LNCAP (cell line): ENCODE measurements around the gene ANO2.

ENCODE experiments used
- TF ChIP-seq, protein P1 (sequence below): fragments of 450-650 bp; IDR thresholded peaks from 2 replicates; pipeline ENCODE4 v1.5.1; 2017; ENCODE audit warnings: mild to moderate bottlenecking

ANO2 gene

DNA sequence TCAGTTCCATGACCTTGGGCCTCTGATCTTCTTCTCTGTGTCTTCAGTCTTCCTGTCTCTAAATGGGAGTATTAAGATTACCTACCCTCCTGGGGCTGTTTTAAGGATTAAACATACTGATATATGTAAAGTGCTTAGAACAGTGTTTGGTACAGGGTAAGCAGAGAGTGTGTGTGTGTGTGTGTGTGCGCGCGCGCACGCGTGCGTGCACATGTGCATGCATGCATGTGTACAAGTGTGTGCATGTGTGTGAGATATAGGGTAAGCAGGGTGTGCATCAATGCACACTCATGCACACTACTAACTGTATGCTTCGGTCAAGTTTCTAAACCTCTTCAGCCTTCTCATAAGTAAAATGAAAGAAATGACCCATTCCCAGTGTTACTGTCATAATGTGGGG is 316.6 kb downstream of the ANO2 start:
- TF ChIP-seq, protein P1, sequence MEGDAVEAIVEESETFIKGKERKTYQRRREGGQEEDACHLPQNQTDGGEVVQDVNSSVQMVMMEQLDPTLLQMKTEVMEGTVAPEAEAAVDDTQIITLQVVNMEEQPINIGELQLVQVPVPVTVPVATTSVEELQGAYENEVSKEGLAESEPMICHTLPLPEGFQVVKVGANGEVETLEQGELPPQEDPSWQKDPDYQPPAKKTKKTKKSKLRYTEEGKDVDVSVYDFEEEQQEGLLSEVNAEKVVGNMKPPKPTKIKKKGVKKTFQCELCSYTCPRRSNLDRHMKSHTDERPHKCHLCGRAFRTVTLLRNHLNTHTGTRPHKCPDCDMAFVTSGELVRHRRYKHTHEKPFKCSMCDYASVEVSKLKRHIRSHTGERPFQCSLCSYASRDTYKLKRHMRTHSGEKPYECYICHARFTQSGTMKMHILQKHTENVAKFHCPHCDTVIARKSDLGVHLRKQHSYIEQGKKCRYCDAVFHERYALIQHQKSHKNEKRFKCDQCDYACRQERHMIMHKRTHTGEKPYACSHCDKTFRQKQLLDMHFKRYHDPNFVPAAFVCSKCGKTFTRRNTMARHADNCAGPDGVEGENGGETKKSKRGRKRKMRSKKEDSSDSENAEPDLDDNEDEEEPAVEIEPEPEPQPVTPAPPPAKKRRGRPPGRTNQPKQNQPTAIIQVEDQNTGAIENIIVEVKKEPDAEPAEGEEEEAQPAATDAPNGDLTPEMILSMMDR, result no peak

DNA sequence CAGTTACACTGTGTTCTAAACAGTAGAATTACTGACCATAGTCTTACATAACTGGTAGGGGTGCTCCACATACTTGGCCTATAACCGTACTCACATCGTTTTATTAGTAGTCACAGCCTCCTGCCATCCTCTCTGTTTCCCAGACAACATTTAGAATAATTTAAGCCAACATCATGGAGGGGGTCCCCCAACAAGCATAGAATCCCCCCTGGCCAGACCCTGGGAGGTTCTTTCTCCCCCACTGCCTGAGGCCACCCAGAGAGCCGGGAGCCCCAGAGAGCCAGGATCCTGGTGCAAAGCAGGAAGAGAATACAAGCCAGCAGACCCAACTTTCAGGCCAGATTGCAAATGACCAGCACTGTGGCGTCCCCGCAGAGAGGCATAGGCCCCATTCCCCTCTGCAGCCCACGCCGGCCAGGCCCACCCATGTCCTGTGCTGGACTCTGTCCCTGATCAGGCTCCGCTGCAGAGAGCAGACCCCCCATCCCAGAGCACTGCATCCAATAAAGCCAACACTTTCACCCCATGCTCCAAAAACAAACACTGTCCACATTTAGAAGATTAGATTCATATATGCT is 317.9 kb downstream of the ANO2 start:
- TF ChIP-seq, protein P1, result no peak

DNA sequence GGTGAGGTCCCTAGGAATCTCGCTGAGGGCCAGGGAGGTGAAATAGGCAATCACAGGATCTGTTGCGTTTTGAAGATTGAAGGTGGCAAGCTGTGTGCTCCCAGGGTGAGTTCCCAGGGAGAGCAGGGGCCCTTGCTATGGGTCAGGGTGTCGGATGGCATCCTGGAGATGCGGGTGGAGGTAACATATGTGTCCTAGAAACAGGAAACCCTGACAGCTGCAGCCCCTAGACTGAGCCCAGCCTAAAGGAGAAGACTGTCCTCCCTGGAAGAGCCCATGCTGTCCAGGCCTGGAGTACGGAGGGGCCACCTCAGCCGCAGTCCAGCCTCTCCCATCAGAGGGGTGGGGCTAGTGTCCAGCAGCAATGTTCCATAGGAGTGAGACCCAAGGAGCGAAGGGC is 318.9 kb downstream of the ANO2 start:
- TF ChIP-seq, protein P1, result no peak

DNA sequence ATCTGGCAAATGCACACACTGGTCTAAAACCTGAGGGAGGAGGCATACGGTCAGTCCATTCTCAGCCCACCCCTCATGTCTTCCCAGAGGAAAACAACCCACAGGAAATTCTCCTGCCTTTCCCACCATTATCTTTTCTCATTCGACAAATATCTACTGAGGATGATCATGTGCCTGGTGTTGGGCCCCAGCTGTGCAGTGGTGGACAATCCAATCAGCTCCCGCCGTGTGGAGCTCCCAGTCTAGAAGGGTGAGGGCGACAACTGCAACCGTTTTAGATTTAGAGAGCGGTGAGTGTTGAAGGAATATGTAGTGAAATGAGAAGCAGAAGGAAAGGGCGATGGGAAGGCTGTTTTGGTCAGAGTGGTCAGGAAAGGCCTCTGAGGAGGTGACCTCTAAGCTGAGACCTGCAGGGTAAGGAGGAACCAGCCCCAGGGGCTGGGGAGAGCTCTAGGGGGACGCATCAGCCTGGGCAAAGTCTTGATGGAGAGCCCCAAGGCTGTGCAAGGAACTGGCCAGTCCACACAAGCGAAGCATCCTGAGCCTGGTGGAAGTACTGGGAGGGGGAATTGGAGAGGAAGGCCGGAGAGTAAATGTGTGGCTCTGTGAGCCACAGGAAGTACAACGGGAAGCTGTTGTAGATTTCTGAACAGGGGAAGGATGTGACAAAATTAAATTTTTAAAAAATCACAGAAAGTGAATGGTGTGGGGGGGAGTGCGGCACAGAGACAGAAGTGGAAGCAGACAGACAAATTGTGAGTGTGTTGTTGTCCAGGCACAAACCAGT is 320.4 kb downstream of the ANO2 start:
- TF ChIP-seq, protein P1, result no peak

DNA sequence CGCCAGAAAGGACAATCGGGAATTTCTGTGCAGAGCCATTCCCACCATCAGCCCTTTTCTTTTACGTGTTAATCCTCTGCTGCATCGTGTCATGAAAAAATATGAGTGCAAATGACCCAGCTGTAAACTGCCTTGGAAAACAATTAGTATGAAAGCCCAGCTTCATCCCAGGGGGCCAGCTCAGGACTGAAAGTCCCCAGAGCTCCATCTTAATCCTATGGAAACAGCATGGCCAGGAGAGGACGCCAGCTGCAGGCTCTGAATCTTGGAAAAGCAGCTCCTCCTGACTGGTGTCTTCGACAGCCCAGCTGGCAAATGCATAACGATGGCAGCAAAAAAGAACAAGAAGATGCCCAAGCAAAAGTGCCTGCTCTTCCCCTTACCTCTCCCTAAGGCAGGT is 321.6 kb downstream of the ANO2 start:
- TF ChIP-seq, protein P1, result no peak

DNA sequence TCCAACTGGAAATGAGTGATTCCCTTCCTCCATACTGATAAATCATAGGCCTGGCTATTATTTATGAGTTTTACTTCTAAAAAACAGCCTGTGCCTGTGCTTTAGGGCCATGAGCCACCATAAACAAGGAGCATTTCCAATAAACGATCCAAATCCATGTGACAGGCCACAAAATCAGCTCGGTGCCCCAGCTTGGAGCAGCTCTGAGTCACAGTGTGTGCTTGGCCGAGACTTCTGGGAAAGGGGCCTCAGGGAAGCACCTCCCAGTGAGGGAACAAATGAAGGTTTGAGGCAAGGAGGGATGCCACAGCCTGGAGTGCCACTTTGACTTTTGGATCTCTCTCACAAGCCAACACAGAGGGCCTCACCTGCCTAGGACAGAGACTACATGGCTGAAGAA is 322.8 kb downstream of the ANO2 start:
- TF ChIP-seq, protein P1, result no peak

DNA sequence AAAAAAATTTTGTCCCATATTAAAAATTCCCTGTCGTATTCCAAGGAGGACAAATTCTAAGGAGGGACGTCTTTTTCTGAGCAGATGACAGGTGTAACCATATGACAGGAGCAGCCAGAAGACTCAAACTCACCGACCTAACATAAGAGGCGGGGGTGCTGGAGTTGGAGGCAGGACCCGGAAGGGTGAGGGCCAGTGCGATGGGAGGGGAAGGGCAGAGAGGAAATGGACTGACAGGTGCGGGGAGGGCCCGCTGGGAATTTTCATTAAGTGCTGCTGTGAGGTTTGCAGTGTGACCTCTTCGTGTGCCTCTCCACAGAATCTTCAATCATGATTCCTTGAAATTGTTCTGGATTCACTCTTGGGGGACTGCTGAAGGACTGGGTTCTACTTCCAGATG is 323.7 kb downstream of the ANO2 start:
- TF ChIP-seq, protein P1, result no peak
